Thoracic aorta (tissue), 2 donors: ENCODE results near the gene SERPINB7. TPM values are rescaled to one million over a fixed set of nuclear protein-coding genes. Genes with fewer than 3 reads are reported as not detected.

Source experiments
- ATAC-seq: fragments of 150-250 bp; one replicate; pipeline ENCODE4 v1.8.0; 2017; ENCODE audit warnings: low read depth; ENCODE audit not compliant: insufficient number of reproducible peaks, low FRiP score
- DNase-seq: peaks from one replicate; pipeline ENCODE4 v3.0.0-alpha.2; 2020; ENCODE audit warnings: low spot score
- H3K27ac ChIP-seq, 2 donors: fragments of 200-600 bp; sonication (generic); 1 replicate in 1 of 2; 2 replicates in 1 of 2; pipeline ENCODE4 v1.5.1; 2016; ENCODE audit warnings: mild to moderate bottlenecking in 2 of 2, moderate library complexity in 2 of 2
- H3K27me3 ChIP-seq: fragments of 200-600 bp; sonication (generic); replicated peaks from 2 replicates; pipeline ENCODE4 v1.6.0; 2016; ENCODE audit warnings: mild to moderate bottlenecking; ENCODE audit not compliant: insufficient read depth
- H3K36me3 ChIP-seq: fragments of 200-600 bp; sonication (generic); one replicate; pipeline ENCODE4 v1.5.1; 2016
- H3K4me1 ChIP-seq, 2 donors: fragments of 200-600 bp; sonication (generic); 1 replicate in 1 of 2; 2 replicates in 1 of 2; pipeline versions ENCODE4 v1.5.1 to v1.6.0; 2016; ENCODE audit warnings: low read depth in 2 of 2, mild to moderate bottlenecking in 1 of 2; ENCODE audit not compliant: control insufficient read depth in 1 of 2
- H3K4me3 ChIP-seq: fragments of 200-600 bp; sonication (generic); 2 replicates; pipeline ENCODE4 v1.5.1; 2016; ENCODE audit warnings: mild to moderate bottlenecking
- H3K9me3 ChIP-seq: fragments of 200-600 bp; sonication (generic); 2 replicates; pipeline ENCODE4 v1.5.1; 2016
- CTCF ChIP-seq: fragments of 200-600 bp; sonication (generic); IDR thresholded peaks from one replicate; pipeline ENCODE4 v1.5.1; 2019; ENCODE audit warnings: antibody characterized with exemption
- total RNA-seq, 2 donors: library from RNA; depleted of rRNA; stranded (reverse); fragments of >200 nt; gene quantifications; one replicate each; pipeline versions ENCODE4 v1.1.0 to v1.2.3, GENCODE V29; 2016

Gene SERPINB7
- total RNA-seq, result under 1 TPM in 1 of 2 donors, not detected in 1; 0.14 TPM

GRCh38 chr18:63775166-63775730, at the start of gene SERPINB7:
TSS of gene SERPINB7 (plus strand) at chr18:63775418. CDS start at chr18:63782373, 6,955 bp downstream.
- TF ChIP-seq CTCF, result no peak
- Histone ChIP-seq H3K9me3 (no peaks in the 10 kb centered on the region), H3K4me1 (no peaks in the 10 kb centered on the region), H3K27ac (no peak within 1 kb of the TSS), H3K4me3 (no peak within 1 kb of the TSS), H3K27me3 (no peaks in the 10 kb centered on the region), H3K36me3 (no peaks in the 10 kb centered on the region)
- DNase-seq (no peak), ATAC-seq (no peak)

GRCh38 chr18:63725682-63726480, 49.3 kb upstream of the SERPINB7 start:
- H3K27me3 ChIP-seq, result no peaks in the 10 kb centered on the region
- no peak overlapping the region for H3K27ac ChIP-seq
- no peak for TF ChIP-seq CTCF
- no peaks in the 10 kb centered on the region for H3K4me1 ChIP-seq
- H3K36me3 ChIP-seq, result no peaks in the 10 kb centered on the region
- no peak for DNase-seq
- no peaks in the 10 kb centered on the region for H3K9me3 ChIP-seq
- no peak for ATAC-seq
- no peak overlapping the region for H3K4me3 ChIP-seq

GRCh38 chr18:63730773-63731172, 44.4 kb upstream of the SERPINB7 start:
- no peak for ATAC-seq
- H3K27me3 ChIP-seq, result no peaks in the 10 kb centered on the region
- H3K36me3 ChIP-seq, result no peaks in the 10 kb centered on the region
- DNase-seq, result no peak
- no peak overlapping the region for H3K27ac ChIP-seq
- H3K4me3 ChIP-seq, result no peak overlapping the region
- TF ChIP-seq CTCF, result no peak
- no peaks in the 10 kb centered on the region for H3K9me3 ChIP-seq
- no peaks in the 10 kb centered on the region for H3K4me1 ChIP-seq

GRCh38 chr18:63731215-63731614, 44.0 kb upstream of the SERPINB7 start:
- Histone ChIP-seq H3K27ac (no peak overlapping the region), H3K36me3 (no peaks in the 10 kb centered on the region), H3K4me3 (no peak overlapping the region), H3K9me3 (no peaks in the 10 kb centered on the region), H3K4me1 (no peaks in the 10 kb centered on the region), H3K27me3 (no peaks in the 10 kb centered on the region)
- ATAC-seq, result no peak
- no peak for TF ChIP-seq CTCF
- DNase-seq, result no peak

- Histone ChIP-seq H3K36me3 (no peaks in the 10 kb centered on the region), H3K9me3 (no peaks in the 10 kb centered on the region), H3K27me3 (no peaks in the 10 kb centered on the region), H3K27ac (no peak overlapping the region), H3K4me1 (no peaks in the 10 kb centered on the region), H3K4me3 (no peak overlapping the region)
- no peak for TF ChIP-seq CTCF
- ATAC-seq (no peak), DNase-seq (no peak)
Observed at GRCh38 chr18:63736876-63737275, 38.3 kb upstream of the SERPINB7 start.
